Measurements from ENCODE around the gene CAMSAP3.
A peak's percentile ranks its signal among the peaks of the same experiment; 100 is the strongest.

The CAMSAP3 gene

DNA sequence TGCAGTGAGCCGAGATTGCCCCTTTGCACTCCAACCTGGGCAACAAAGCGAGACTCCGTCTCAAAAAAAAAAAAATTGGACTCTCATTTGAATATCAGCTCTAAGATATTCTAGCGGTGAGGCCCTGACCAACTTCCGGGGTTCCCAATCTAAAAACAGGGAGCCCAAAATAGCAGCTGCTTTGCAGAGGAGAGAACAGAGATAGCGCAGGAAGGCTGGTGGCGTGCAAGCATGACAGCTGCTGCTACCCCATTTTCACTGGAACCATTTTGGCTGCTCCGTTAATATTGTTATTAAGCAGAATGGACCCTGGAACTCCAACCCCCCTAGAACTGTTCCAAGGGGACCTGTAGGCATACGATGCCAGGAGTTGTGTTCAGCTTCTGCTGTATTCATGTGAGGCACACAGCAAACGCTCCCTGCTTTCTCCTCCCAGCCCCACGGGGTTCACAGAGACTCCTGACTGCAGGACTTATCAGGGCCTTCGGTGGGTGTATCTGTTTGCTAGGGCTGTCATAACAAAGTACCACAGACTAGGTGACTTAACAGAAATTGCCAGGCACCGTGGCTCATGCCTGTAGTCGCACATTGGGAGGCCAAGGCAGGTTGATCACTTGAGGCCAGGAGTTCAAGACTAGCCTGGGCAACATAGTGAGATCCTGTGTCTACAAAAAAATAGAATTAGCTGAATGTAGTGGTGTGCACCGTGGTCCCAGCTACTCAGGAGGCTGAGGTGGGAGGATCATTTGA, 52.8 kb downstream of the CAMSAP3 start:
- DNase-seq, result no peak

DNA sequence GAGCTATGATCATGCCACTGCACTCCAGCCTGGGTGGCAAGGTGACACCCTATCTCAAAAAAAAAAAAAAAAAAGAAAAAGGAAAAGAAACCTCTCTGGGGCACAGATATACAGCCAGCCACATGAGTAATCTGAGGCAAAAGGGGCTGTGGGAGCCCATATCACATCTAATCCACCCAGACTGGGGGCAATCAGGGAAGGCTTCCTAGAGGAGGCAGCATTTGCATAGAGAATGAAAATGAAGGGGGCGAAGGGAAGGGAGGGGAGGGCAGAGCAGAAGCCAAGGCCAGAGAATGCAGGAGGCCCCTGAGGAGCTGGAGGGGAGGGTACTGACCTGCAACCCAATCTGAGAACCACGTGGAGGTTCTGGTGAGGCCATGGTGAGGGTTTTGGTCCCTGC, 54.5 kb downstream of the CAMSAP3 start:
- DNase-seq, result no peak

DNA sequence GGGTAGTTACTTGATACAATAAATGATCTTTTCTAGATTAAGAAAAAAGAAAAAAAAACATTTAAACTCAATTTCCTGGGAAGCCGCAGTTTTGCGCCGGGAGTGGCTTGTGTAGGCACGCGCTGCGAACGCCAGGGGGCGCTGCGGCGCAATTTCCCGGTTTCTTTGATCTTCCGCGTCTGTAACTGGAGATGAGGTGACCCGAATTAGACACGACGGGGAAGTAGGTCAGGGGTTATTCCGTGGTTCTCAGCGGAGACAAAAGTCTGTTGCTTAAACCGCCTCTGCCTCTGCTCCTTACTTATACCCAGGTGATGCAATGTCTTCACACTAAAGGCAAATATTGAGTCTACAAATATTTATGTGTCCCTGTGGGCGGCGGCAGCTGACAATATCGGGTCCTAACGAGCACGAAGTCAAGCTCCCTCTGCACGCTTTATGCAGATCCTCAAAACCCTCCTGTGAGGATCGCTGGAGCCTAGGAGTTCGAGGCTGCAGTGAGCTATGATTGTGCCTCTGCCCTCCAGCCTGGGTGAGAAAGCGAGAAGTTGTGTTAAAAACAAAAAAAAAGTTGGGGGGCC, 56.5 kb downstream of the CAMSAP3 start:
- peak; percentile 39 for DNase-seq

DNA sequence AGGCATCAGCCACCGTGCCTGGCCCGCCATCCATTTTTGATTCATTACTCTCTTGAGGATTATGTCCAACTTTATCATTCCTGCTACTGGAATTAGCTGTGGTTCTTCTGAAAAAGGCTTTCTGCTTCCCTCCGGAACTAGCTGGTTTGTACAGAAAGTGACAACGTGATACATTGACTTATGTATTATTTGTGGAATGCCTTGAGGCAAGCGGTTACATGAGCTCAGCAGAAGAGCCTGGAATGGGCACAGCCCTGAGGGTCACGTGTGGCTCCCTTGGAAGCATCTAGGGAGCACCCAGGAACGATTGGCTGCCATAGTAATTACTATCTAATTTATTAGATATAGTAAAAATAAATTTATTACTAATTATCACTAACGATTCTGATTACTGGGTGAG, 58.7 kb downstream of the CAMSAP3 start:
- no peak for DNase-seq

DNA sequence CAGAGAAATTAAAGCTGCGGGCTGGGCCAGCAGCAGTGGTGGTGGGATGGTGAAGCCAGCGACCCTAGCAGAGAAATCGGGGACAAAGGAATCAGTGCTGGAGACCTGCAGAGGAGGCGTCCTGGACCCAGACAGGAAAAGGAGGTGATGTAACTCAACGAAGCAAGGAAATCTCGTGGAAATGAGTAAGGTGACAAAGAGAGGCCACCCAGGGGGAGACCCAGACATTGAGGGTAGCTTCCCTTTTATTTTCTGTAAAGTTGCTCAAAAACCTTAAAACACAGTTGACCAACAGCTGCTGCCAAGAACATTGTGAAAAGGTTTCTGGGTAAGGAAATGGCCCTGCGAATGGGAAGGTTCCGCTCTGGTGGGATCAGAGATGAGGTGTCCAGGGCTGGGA, 59.9 kb downstream of the CAMSAP3 start:
- DNase-seq, result no peak

DNA sequence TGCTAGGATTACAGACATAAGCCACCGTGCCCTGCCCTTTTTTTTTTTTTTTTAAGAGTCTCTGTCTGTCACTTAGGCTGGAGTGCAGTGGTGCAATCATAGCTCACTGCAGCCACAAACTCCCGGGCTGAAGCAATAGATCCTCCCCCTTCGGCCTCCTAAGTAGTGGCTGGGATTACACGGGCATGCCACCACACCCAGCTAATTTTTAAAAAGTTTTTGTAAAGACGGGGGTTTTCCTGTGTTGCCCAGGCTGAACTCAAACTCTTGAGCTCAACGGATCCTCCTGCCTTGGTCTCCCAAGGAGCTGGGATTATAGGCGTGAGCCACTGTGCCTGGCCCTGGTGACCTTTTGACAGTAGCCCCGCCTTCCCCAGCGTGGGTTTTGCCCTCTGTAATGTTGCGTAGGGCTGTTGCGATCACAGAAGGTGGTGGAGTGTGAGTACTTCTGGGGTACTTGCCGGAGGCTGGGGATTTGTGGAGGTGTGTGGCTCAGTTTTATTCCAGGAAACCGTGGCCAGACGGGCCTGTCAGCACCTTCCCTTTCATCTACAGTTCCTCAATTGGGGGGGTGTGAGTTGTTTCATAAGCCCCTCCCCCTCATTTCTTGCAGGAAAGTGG, 61.6 kb downstream of the CAMSAP3 start:
- no peak for DNase-seq

DNA sequence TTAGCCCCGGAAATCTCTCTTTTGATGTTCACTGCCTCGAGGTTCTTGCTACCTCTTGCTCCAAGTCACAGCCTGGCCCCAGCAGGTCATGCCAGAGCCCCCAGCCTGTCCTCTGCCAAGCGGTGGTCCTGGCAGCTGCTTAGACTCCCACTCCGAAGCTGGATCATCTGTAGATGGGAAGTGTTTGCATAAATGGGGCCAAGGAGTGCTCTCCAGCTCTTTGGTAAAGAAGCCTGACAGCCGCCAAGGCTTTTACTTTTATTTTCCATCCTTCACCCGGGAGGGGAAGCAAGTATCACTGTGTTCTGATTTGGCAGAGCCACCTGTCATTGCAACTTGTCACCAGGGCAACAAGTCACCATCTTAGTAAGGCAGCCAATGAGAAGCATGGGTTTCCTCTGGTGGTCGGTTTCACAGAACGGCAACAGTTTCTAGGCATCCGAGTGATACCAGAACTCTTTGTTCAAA, 62.6 kb downstream of the CAMSAP3 start:
- no peak for DNase-seq

DNA sequence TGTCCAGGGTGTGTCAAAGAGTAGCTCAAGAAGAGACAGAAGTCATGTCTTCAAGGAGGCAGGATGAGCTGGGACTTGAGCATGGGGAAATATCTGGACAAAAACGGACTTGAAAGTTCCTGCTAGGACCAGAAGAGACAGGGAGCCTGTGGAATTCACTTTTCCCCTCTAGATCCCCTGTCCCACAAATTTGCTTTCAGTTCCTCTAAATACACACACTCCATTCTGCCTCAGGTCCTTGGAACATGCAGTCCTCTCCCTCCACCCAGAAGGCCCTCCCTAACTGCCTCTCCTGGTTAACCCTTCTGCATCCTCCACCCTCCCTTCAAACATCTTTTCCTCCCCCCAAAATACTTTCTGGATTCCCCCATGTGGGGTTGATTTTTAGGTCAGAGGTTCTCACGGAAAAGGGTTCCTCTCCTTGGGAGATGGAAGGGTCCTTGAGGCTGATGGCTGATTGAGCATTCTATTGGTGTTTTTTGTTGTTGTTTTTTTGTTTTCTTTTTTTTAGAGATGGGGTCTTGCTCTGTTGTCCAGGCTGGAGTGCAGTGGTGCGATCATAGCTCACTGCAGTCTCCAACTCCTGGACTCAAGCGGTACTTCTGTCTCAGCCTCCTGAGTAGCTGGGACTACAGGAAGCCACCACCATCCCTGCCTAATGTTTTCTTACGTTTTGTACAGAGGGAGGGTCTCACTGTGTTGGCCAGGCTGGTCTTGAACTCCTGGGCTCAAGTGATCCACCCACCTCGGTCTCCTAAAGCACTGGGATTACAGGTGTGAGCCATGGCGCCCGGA, 66.3 kb downstream of the CAMSAP3 start:
- DNase-seq, result no peak

DNA sequence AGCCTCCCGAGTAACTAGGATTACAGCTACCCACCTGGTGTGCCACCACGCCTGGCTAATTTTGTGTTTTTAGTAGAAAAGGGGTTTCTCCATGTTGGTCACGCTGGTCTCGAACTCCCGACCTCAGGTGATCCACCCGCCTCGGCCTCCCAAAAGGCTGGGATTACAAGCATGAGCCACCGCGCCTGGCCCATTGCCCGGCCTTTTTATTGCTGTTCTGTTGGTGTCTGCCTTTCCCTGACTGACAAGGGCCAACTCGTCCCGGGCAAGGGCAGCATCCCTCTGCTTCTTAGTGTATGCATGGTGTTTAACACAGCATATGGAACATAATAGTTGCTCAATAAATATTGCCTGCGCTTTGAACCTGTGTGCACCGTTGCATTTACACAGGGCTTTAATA, 67.0 kb downstream of the CAMSAP3 start:
- DNase-seq, result no peak

DNA sequence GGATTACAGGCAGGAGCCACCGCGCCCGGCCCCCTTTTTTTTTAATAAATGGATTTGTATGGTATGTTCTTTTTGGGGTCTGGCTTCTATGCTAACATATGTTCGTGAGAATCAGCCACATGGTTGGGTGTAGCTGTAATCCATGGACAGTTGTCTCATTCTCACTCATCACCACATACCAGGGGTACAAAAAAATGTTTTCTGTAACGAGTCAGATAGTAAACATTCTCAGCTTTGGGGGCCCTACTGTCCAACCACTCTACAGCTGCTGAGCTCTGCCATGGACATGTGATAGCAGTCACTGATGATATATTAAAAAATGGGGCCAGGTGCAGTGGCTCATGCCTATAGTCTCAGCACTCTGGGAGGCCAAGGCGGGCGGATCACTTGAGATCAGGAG, 68.0 kb downstream of the CAMSAP3 start:
- no peak for DNase-seq

DNA sequence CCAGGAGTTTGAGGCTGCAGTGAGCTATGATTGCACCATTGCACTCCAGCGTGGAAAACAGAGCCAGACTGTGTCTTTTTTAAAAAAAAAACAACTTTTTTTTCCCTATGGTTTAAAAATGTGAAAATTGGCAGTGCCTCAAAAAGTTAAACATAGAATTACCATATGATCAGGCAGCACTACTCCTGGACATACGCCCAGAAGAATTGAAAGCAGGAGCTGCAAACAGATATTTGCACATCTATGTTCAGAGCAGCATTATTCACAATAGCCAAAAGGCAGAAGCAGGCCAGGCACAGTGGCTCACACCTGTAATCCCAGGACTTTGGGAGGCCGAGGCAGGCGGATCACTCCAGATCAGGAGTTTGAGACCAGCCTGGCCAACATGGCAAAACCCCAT, 69.4 kb downstream of the CAMSAP3 start:
- DNase-seq, result no peak

All from NCI-H1417 treated with DMSO at 0.1 percent for 48 hours (cell line).